Kidney (tissue), 14 donors: Measurements from ENCODE around the gene RBMS3. TPM values are rescaled to one million over a fixed set of nuclear protein-coding genes. Genes with fewer than 3 reads are reported as not detected.

Source experiments
- DNase-seq, 5 donors: peaks; one replicate each; pipeline ENCODE4 v3.0.0-alpha.2; 2013 to 2020
- FAIRE-seq: peaks from 2 replicates; lab custom pipeline; 2012; peaks lifted over from hg19 to GRCh38; lab: Jason Lieb, UNC
- H3K27ac ChIP-seq, 2 donors: one replicate each; pipeline ENCODE4 v1.7.0; 2013; ENCODE audit warnings: low read depth in 2 of 2, low read length in 2 of 2, inconsistent platforms in 1 of 2
- H3K27me3 ChIP-seq: one replicate; pipeline ENCODE4 v1.7.1; 2013; ENCODE audit warnings: low read length, inconsistent platforms; ENCODE audit not compliant: control insufficient read depth, insufficient read depth
- H3K36me3 ChIP-seq, 3 donors: one replicate each; pipeline versions ENCODE4 v1.7.0 to v1.7.1; 2013; ENCODE audit warnings: low read length in 3 of 3, control low read depth in 1 of 3, inconsistent platforms in 1 of 3; ENCODE audit not compliant: insufficient read depth in 3 of 3, control insufficient read depth in 2 of 3
- H3K4me1 ChIP-seq, 3 donors: one replicate each; pipeline versions ENCODE4 v1.7.0 to v1.7.1; 2013; ENCODE audit warnings: low read length in 3 of 3, inconsistent platforms in 1 of 3, low read depth in 1 of 3; ENCODE audit not compliant: control insufficient read depth in 2 of 3, insufficient read depth in 2 of 3
- H3K4me3 ChIP-seq, 3 donors: one replicate each; pipeline versions ENCODE4 v1.7.0 to v1.8.1; 2013; ENCODE audit warnings: low read length in 3 of 3, control low read depth in 1 of 3, inconsistent platforms in 1 of 3
- H3K9ac ChIP-seq, 3 donors: one replicate each; pipeline versions ENCODE4 v1.7.0 to v1.7.1; 2013; ENCODE audit warnings: low read length in 3 of 3, control low read depth in 1 of 3, inconsistent platforms in 1 of 3
- H3K9me3 ChIP-seq, 3 donors: one replicate each; pipeline versions ENCODE4 v1.7.0 to v1.7.1; 2013; ENCODE audit warnings: low read length in 3 of 3, control low read depth in 1 of 3, inconsistent platforms in 1 of 3; ENCODE audit not compliant: control insufficient read depth in 2 of 3, insufficient read depth in 1 of 3
- intact Hi-C: fragments of 100-400 bp; cut with DNase I; formaldehyde crosslinking; loops from one replicate; pipeline ENCODE4 v1.11.1; 2022
- polyA plus RNA-seq: library from polyadenylated mRNA; stranded (reverse); fragments of 350-450 nt; fragmentation: Illumina TruSeq; extraction: RNeasy Lipid Tissue Mini Kit (QIAGEN cat#74804); gene quantifications from one replicate; pipeline ENCODE4 v1.2.3, GENCODE V29; 2014; ENCODE audit warnings: low read depth, low replicate concordance; ENCODE audit not compliant: insufficient read depth
- total RNA-seq: library from RNA; stranded (reverse); fragmentation: NEBNext Ultra II Directional; extraction: Animal tissue kit (Norgen Biotek cat#: 25700); gene quantifications from one replicate; pipeline ENCODE4 v1.2.1, GENCODE V29; 2021
- TF ChIP-seq, protein P1 (sequence below): IDR thresholded peaks from 3 replicates; pipeline ENCODE4 v1.5.1; 2012; ENCODE audit warnings: mild to moderate bottlenecking, moderate library complexity, borderline replicate concordance; ENCODE audit not compliant: insufficient read depth; ENCODE audit errors: extremely low read depth
- donor health status: control.
- donor health status: control.
- donor health status: control.
- donor health status: control.
- donor health status: control.
- donor health status: DM: yes; HTN: yes; CAD: no.
- donor health status: Normal renal cell carcinoma (clear cell type).

RBMS3 gene
- total and polyA plus RNA-seq, 2 donors from 2014 or later: 3.2 to 48.8 TPM

DNA sequence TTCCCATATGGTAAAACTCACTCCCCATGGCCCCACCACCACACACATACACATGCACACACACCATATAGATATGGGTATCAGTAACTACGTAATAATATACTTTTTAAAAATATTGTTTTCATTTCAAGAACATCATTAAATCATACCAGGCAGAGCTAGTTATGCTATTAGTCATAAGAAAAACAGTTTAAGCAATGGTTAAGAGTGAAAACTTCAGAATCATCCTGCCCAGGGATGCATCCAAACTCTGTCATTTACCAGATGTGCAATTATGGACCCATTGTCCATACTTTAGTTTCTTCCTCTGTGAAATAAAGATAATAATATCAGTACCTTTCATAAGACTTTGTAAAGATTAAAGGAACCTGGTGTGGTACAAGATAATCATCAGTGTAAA lies 608.3 kb downstream of the RBMS3 start:
- H3K4me1 ChIP-seq: no peaks in the 10 kb centered on the region
- intact Hi-C loops: no loop called here
- H3K27me3 ChIP-seq: no peaks in the 10 kb centered on the region
- H3K9ac ChIP-seq: no peak overlapping the region
- FAIRE-seq: no peak
- H3K4me3 ChIP-seq: no peak overlapping the region
- H3K27ac ChIP-seq: no peak overlapping the region
- H3K9me3 ChIP-seq: no peaks in the 10 kb centered on the region
- H3K36me3 ChIP-seq: no peaks in the 10 kb centered on the region
- no peak for DNase-seq
- TF ChIP-seq, protein P1, sequence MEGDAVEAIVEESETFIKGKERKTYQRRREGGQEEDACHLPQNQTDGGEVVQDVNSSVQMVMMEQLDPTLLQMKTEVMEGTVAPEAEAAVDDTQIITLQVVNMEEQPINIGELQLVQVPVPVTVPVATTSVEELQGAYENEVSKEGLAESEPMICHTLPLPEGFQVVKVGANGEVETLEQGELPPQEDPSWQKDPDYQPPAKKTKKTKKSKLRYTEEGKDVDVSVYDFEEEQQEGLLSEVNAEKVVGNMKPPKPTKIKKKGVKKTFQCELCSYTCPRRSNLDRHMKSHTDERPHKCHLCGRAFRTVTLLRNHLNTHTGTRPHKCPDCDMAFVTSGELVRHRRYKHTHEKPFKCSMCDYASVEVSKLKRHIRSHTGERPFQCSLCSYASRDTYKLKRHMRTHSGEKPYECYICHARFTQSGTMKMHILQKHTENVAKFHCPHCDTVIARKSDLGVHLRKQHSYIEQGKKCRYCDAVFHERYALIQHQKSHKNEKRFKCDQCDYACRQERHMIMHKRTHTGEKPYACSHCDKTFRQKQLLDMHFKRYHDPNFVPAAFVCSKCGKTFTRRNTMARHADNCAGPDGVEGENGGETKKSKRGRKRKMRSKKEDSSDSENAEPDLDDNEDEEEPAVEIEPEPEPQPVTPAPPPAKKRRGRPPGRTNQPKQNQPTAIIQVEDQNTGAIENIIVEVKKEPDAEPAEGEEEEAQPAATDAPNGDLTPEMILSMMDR: no peak

DNA sequence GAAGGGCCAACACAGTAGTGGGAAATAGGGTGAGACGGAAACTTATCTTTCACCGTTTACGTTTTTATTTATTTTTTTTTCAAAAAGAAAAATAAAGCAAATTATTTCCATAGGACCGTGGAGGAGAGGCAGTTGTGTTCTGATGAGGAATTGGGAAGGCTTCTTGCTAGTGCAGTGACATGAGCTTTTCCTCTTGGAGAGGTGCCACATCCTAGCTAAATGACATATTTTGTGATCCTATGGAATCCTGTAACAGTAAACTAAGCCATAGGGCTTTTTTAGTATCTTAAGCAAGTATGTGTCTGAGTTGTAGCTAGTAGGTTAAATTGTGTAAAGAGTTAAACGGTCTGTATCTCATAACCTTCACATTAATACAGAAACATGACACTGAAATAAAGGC lies 609.9 kb downstream of the RBMS3 start:
- Histone ChIP-seq H3K36me3 (no peaks in the 10 kb centered on the region), H3K4me3 (no peak overlapping the region), H3K27me3 (no peaks in the 10 kb centered on the region), H3K27ac (no peak overlapping the region), H3K4me1 (no peaks in the 10 kb centered on the region), H3K9ac (no peak overlapping the region), H3K9me3 (no peaks in the 10 kb centered on the region)
- TF ChIP-seq, protein P1: no peak
- intact Hi-C loops: no loop called here
- no peak for DNase-seq
- no peak for FAIRE-seq

DNA sequence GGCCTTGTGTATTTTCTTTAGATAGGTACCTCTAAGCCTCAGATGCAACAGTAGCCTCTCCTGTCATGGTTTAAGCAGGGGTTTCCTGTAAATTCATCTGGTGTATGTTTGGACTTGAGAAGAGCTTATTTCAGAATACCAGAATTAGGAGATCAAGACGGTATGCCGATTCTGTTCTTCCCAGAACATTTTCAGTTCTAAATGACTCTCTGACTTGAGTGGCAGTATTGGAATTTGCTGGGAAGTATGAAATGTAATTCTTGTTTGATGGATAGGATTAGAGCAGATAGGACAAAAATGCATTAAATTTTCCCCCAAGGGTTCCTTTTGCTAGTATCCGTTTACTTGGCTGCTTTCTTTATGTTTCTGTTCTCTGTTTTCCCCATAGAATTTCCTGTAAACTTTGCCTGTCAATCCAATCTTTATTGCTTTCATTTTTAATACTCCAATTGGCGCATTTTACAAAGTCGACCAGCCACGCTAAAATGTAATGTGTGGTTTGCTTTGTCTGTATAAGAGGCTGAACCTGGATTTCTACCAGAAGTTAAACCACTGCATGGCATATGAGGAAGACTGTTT lies 612.2 kb downstream of the RBMS3 start:
- Histone ChIP-seq H3K36me3 (no peaks in the 10 kb centered on the region), H3K27ac (no peak overlapping the region), H3K4me1 (no peaks in the 10 kb centered on the region), H3K9me3 (no peaks in the 10 kb centered on the region), H3K27me3 (no peaks in the 10 kb centered on the region), H3K9ac (no peak overlapping the region), H3K4me3 (no peak overlapping the region)
- TF ChIP-seq, protein P1: no peak
- intact Hi-C loops: no loop called here
- FAIRE-seq: no peak
- DNase-seq: no peak

DNA sequence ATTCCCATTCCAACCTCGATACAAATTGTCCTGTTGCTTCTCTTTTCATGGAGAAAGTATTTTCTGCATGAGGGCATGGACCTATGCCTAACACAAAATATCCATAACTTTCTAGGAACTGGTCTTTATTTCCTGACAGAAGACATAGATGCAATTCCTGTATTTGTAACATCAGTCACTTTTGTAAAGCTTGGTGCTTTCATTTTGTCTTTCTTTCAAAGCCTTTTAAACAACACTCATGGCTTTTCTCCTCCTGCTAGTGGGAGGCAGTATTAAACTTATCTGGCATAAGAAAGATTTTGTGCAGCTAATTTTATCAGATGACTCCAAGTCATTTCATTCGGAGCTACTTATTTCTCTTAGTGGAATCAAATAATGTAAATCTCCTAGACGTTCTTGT lies 616.0 kb downstream of the RBMS3 start:
- no peak overlapping the region for H3K9ac ChIP-seq
- no peak for DNase-seq
- no peak overlapping the region for H3K4me3 ChIP-seq
- intact Hi-C loops: no loop called here
- no peaks in the 10 kb centered on the region for H3K36me3 ChIP-seq
- H3K27me3 ChIP-seq: no peaks in the 10 kb centered on the region
- H3K9me3 ChIP-seq: no peaks in the 10 kb centered on the region
- no peaks in the 10 kb centered on the region for H3K4me1 ChIP-seq
- TF ChIP-seq, protein P1: no peak
- no peak for FAIRE-seq
- no peak overlapping the region for H3K27ac ChIP-seq
